Measurements from ENCODE around the gene NR2F2.

The NR2F2 gene

DNA sequence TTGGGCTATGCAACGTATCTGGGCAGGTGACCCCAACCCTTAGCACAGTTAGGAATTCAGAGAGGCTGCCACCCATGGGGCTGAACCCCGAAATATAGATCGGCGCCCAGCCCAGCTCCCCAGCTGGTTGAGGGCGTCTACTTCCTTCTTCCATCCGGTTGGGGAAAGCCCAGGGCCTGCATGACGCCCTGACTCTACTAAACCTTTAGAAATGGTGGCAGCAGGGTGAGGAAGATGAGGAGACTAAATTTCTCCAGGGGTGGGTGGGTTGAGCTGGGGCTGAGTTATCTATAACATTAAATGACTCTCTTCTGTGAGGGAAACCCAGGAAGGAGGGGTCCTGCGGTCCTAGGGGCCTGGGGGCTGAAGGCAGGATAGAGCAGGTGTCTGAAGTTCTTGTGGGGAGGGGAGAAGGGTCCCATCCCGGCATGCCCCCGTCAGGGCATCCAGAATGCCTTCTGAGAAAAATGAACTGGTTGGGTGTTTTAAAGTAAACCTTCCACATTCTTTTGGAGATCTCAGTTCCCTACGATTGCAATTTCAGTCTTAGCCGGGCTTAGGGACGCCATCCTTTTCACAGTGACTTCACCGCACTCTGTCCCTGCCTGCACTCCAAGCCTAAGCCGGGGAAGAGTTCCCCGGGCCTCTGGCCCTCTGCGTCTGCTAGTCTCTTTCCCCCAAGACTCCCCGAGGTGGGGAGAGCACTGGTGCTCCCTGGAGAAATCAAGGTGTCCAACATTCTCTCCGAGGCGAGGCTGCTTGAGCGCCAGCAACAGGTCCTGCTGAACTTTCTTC lies 28.5 kb downstream of the NR2F2 start:
- TF ChIP-seq, protein P1, sequence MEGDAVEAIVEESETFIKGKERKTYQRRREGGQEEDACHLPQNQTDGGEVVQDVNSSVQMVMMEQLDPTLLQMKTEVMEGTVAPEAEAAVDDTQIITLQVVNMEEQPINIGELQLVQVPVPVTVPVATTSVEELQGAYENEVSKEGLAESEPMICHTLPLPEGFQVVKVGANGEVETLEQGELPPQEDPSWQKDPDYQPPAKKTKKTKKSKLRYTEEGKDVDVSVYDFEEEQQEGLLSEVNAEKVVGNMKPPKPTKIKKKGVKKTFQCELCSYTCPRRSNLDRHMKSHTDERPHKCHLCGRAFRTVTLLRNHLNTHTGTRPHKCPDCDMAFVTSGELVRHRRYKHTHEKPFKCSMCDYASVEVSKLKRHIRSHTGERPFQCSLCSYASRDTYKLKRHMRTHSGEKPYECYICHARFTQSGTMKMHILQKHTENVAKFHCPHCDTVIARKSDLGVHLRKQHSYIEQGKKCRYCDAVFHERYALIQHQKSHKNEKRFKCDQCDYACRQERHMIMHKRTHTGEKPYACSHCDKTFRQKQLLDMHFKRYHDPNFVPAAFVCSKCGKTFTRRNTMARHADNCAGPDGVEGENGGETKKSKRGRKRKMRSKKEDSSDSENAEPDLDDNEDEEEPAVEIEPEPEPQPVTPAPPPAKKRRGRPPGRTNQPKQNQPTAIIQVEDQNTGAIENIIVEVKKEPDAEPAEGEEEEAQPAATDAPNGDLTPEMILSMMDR (IDR thresholded peaks at IDR 0.05) = no peak
- TF ChIP-seq ZFX (IDR thresholded peaks at IDR 0.05; ENCODE audit: borderline replicate concordance) = no peak

DNA sequence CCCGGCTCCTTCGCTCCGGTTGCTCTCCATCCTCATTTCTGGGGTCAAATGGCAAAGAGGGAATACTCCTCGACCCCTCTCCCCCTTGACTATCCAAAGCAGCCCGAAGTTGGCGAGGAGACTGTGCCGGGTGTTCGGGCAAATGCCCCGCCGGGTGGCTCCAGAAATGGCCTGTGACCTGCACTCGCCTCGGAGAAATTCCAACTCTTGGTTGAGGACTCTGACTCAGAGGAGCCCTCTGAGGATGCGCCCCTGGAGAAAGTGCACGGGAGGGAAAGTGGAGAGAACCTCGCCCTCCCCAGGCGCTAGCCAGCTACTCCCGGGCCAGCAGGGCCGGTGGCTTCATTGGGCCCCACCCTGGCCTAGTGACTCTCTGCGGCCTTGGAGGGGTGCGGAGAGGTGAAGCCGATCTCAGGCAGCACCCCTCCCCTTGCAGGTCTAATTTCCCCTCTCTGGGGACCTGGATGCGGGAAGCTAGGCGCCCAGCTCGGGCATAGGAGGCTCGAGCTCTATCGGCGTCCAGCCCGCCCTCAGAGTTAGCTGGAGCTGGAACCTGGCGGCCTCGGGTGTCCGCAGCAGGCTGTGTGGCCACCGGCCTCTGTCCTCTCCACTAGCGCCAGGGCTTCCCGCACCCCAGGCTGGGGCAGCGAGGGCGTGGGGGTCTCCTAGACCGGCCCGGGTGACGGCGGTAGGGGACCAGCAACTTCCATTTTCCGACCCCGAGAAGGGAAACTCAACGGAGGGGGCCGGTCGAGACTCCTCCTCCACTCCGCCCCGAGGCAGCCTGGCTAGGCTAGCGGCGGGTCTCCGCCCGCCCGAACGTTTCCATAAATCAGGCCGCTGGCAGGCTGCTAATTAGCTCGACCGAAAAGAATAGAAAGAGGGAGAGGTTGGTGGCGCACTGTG lies 29.4 kb downstream of the NR2F2 start:
- H3K27ac ChIP-seq = no peak overlapping the region

More for the DNA sequence above, 28.5 kb downstream of the NR2F2 start:
- H3K27ac ChIP-seq = no peak overlapping the region

DNA sequence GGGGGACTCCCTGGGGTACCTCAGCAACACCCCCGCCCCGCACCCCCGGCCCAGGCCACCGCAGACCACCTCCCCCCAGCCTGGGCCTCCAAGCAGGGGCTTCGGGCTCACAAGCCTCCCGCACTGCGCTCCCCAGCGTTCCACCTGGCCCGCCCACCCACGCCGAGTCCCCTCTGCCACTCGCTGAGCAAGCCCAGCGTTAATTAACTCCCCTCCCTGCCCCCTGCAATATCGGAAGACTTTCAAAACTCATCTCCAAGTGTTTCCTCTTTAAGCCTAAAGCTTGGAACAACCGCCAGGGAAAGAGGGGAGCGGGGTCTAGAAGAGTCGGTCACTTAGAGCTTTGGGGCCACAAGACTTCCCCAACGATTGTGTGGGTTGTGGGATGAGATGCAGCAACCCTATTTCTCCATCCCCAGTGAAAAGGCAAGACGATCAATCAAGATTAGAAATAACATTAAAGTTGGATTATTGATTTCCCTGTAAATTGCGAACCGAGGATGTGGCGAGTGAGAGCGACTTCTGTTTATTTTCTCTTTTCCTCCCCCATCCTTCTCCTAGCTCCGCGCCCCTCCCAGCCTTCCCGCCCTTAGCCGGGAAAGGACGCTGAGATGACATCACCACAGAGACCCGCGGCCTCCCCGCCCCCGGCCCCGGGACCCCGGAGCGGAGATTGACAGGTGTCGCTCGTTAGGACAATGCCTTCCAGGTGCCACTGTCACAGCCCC lies 30.2 kb downstream of the NR2F2 start:
- TF ChIP-seq ZFX (IDR thresholded peaks at IDR 0.05; ENCODE audit: borderline replicate concordance) = no peak
- TF ChIP-seq, protein P1 (IDR thresholded peaks at IDR 0.05) = no peak
- H3K27ac ChIP-seq = no peak overlapping the region

More for the DNA sequence above, 29.4 kb downstream of the NR2F2 start:
- no peak for TF ChIP-seq ZFX (IDR thresholded peaks at IDR 0.05; ENCODE audit: borderline replicate concordance)
- TF ChIP-seq, protein P1 (IDR thresholded peaks at IDR 0.05) = no peak

DNA sequence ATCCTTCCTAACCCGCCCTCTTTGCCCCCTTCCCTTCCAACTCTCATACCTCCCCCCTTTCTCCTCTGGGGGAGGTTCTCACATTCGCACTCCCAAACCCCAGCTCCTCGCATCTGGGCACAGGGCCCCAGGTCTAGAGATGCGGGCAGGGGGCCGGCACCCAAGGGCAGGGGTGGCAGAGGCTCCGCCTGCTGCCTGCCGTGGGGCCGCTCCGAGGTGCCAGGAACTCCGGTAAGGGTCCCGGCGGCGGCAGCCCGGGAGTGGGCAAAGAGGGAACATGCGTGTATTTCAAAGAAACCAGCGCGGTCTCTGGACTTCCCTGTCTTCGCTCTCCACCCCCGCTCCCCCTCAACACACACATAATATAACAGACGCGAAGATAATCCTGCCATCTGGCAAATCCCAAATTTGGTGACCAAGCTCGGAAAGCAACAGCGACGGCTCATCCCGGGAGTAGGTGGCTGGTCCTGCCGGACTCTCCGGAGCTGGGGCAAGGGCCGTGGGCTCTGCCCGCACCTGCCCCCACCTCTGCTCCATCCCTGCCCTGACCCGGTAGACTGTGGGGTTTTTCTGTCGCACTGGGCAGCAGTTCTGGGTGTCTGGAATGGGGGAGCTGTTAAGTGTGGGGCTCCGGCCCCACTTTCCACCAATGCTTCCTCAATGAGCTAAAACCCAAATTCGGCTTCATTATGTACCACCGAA lies 31.0 kb downstream of the NR2F2 start:
- H3K27ac ChIP-seq = no peak overlapping the region
- TF ChIP-seq, protein P1 (IDR thresholded peaks at IDR 0.05) = no peak
- no peak for TF ChIP-seq ZFX (IDR thresholded peaks at IDR 0.05; ENCODE audit: borderline replicate concordance)

DNA sequence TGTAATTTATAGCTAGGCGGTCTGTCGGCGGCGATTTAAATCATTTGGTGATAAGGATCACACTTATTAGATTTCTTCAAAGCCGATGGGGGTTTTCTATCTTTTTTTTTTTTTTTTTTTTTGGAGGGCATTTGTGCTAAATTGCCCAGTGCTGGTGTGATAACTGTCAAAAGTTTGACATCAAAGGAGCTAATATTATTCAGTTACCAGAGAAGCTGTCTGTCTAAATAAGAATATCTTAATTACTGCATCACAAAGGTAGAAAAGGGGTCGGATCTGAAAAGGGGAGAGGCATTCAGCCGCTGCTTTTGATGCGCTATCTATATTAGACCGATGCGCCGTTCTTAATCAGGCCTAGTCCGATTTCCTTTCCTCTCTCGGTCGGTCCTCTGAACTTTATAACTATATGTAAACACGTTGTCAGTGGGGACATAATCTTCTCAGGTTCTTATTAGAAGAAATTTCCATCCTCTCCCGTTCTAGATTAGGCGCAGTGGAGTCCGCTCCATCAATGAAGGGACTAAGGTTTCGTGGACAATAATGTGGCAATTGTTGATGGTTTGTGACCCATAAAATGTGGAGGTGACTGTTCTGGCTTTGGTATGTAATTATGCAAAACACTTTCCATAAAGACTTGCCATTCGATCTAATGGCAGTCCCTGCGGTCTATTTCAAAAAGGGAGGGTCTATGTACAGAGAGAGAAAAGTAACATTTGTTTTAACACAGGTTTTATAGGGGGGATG lies 31.7 kb downstream of the NR2F2 start:
- TF ChIP-seq, protein P1 (IDR thresholded peaks at IDR 0.05) = no peak
- TF ChIP-seq ZFX (IDR thresholded peaks at IDR 0.05; ENCODE audit: borderline replicate concordance) = no peak
- H3K27ac ChIP-seq = no peak overlapping the region

All from 22Rv1 (cell line).